CD4-positive, alpha-beta T cell (primary cell): ENCODE measurements around the gene ARSA. TPM values are rescaled to one million over a fixed set of nuclear protein-coding genes. Genes with fewer than 3 reads are reported as not detected.
A peak's percentile ranks its signal among the peaks of the same experiment; 100 is the strongest.

Experiments used
- ATAC-seq: fragments of 200-7000 bp; cut with Tn5 transposase; one replicate; pipeline ENCODE4 v1.10.0; 2022; ENCODE audit warnings: mild to moderate bottlenecking; ENCODE audit not compliant: poor library complexity
- CTCF ChIA-PET: fragments of 350-600 bp; sonication (Branson Sonifier 250); formaldehyde crosslinking; loops from one replicate; lab custom pipeline; 2021; ENCODE audit warnings: antibody characterized with exemption, inconsistent platforms; lab: Charles Lee
- POLR2A ChIA-PET: fragments of 350-600 bp; sonication (Branson Sonifier 250); formaldehyde crosslinking; loops from one replicate; lab custom pipeline; 2021; ENCODE audit warnings: antibody characterized with exemption, inconsistent platforms; lab: Charles Lee
- DNase-seq, 14 experiments: peaks; one replicate each; pipeline ENCODE4 v3.0.0-alpha.2; 2013 to 2020; ENCODE audit warnings: mixed read lengths in 2 of 14
- H3K27ac ChIP-seq, 2 donors: one replicate each; pipeline versions ENCODE4 v1.5.1 to v1.7.0; 2013; ENCODE audit warnings: low read length in 2 of 2, low read depth in 1 of 2, mild to moderate bottlenecking in 1 of 2
- H3K27me3 ChIP-seq, 2 experiments: 1 replicate in 1 of 2; 2 replicates in 1 of 2; pipeline versions ENCODE4 v1.6.1 to v1.7.0; 2013; ENCODE audit warnings: low read length in 2 of 2, control low read depth in 1 of 2, mild to moderate bottlenecking in 1 of 2, moderate library complexity in 1 of 2; ENCODE audit not compliant: insufficient read depth in 2 of 2, control insufficient read depth in 1 of 2
- H3K36me3 ChIP-seq: one replicate; pipeline ENCODE4 v1.6.1; 2013; ENCODE audit warnings: low read length, control low read depth; ENCODE audit not compliant: insufficient read depth
- H3K4me1 ChIP-seq: one replicate; pipeline ENCODE4 v1.6.1; 2013; ENCODE audit warnings: low read length, control low read depth; ENCODE audit not compliant: insufficient read depth
- H3K4me3 ChIP-seq: one replicate; pipeline ENCODE4 v1.5.1; 2013; ENCODE audit warnings: mild to moderate bottlenecking, low read length, moderate library complexity
- H3K9me3 ChIP-seq, 2 experiments: 1 replicate in 1 of 2; 2 replicates in 1 of 2; pipeline versions ENCODE4 v1.6.1 to v1.7.0; 2013; ENCODE audit warnings: low read length in 2 of 2, mild to moderate bottlenecking in 2 of 2, control low read depth in 1 of 2, moderate library complexity in 1 of 2; ENCODE audit not compliant: control insufficient read depth in 1 of 2, insufficient read depth in 1 of 2
- H3K27ac Mint-ChIP-seq: one replicate; pipeline ENCODE4 v1.8.0; 2020; ENCODE audit warnings: mixed read lengths
- H3K27me3 Mint-ChIP-seq: one replicate; pipeline ENCODE4 v1.8.0; 2021; ENCODE audit warnings: mixed read lengths
- H3K36me3 Mint-ChIP-seq: one replicate; pipeline ENCODE4 v1.8.0; 2021; ENCODE audit warnings: low read depth, mixed read lengths
- H3K4me1 Mint-ChIP-seq: one replicate; pipeline ENCODE4 v1.8.0; 2021; ENCODE audit warnings: low read depth, mixed read lengths
- H3K4me3 Mint-ChIP-seq: one replicate; pipeline ENCODE4 v1.8.0; 2020; ENCODE audit warnings: mild to moderate bottlenecking, mixed read lengths
- H3K9me3 Mint-ChIP-seq: one replicate; pipeline ENCODE4 v1.8.0; 2020; ENCODE audit warnings: mixed read lengths
- CTCF ChIP-seq: fragments of 200-600 bp; IDR thresholded peaks from one replicate; pipeline ENCODE4 v1.8.0; 2022; ENCODE audit warnings: antibody characterized with exemption, mild to moderate bottlenecking
- intact Hi-C, 2 experiments: fragments of 100-400 bp; cut with DNase I in 1 of 2; cut with micrococcal nuclease in 1 of 2; formaldehyde crosslinking; loops; one replicate each; pipeline versions ENCODE4 v1.15.1 to v1.9.0; 2023 to 2025; cut with DNase I, micrococcal nuclease
- total RNA-seq, 174 experiments: library from RNA in 2 of 174; stranded (reverse) in 2 of 174; gene quantifications; one replicate each; pipeline ENCODE4 v1.2.3 and lab custom pipeline; 2021 to 2026

ARSA gene
- total RNA-seq, 2 experiments from 2014 or later = 52.3 to 54.4 TPM

GRCh38 chr22:50612528-50613221, 15.3 kb downstream of the ARSA start:
- Histone ChIP-seq H3K27me3 (peaks cover 0 to 5% of the 10 kb centered on the region in 2 experiments), H3K27ac (no peak overlapping the region), H3K4me3 (no peak overlapping the region), H3K9me3 (no peaks in the 10 kb centered on the region), H3K36me3 (no peaks in the 10 kb centered on the region), H3K4me1 (peaks cover 4% of the 10 kb centered on the region)
- H3K4me3 Mint-ChIP-seq = no peak overlapping the region
- H3K36me3 Mint-ChIP-seq = no peaks in the 10 kb centered on the region
- no peaks in the 10 kb centered on the region for H3K9me3 Mint-ChIP-seq
- DNase-seq = peak in 2 of 14 experiments; percentile 22 to 24
- no peaks in the 10 kb centered on the region for H3K4me1 Mint-ChIP-seq
- ChIA-PET POLR2A (no interaction called here), CTCF (interaction anchor here (1.2 kb wide), 1 partner anchor 87 kb away, joined by 4 read pairs; the partner anchor contains the start of gene SCO2)
- intact Hi-C loops = loop anchor here in 1 of 2 experiments (10.0 kb wide), 1 partner anchor 338 kb away; the partner anchor contains the start of gene MAPK11
- ATAC-seq = peak; percentile 32
- TF ChIP-seq CTCF = no peak
- no peak overlapping the region for H3K27ac Mint-ChIP-seq
- H3K27me3 Mint-ChIP-seq = peaks cover 26% of the 10 kb centered on the region

GRCh38 chr22:50612168-50612527, 15.8 kb downstream of the ARSA start:
- no peaks in the 10 kb centered on the region for H3K9me3 ChIP-seq
- peaks cover 31% of the 10 kb centered on the region for H3K27me3 Mint-ChIP-seq
- no peak overlapping the region for H3K27ac Mint-ChIP-seq
- H3K27me3 ChIP-seq = peaks cover under 1 to 8% of the 10 kb centered on the region in 2 experiments
- ATAC-seq (no peak), DNase-seq (no peak)
- TF ChIP-seq CTCF = no peak
- no peak overlapping the region for H3K4me3 ChIP-seq
- no peaks in the 10 kb centered on the region for H3K36me3 ChIP-seq
- POLR2A ChIA-PET = no interaction called here
- no peaks in the 10 kb centered on the region for H3K36me3 Mint-ChIP-seq
- peaks cover 4% of the 10 kb centered on the region for H3K4me1 ChIP-seq
- no peak overlapping the region for H3K27ac ChIP-seq
- H3K9me3 Mint-ChIP-seq = no peaks in the 10 kb centered on the region
- intact Hi-C loops = loop anchor here in 1 of 2 experiments (10.0 kb wide), 1 partner anchor 337 kb away; the partner anchor contains the start of gene MAPK11
- H3K4me3 Mint-ChIP-seq = no peak overlapping the region
- no peaks in the 10 kb centered on the region for H3K4me1 Mint-ChIP-seq
- CTCF ChIA-PET = interaction anchor here (1.2 kb wide), 1 partner anchor 87 kb away, joined by 4 read pairs; the partner anchor contains the start of gene SCO2

- Mint-ChIP-seq H3K4me3 (no peak overlapping the region), H3K4me1 (no peaks in the 10 kb centered on the region), H3K36me3 (no peaks in the 10 kb centered on the region), H3K27ac (no peak overlapping the region), H3K27me3 (peaks cover 33% of the 10 kb centered on the region), H3K9me3 (no peaks in the 10 kb centered on the region)
- CTCF ChIA-PET = no interaction called here
- intact Hi-C loops = loop anchor here in 1 of 2 experiments (10.0 kb wide), 1 partner anchor 337 kb away; the partner anchor contains the start of gene MAPK11
- Histone ChIP-seq H3K36me3 (no peaks in the 10 kb centered on the region), H3K27ac (no peak overlapping the region), H3K4me1 (peaks cover 4% of the 10 kb centered on the region), H3K4me3 (no peak overlapping the region), H3K27me3 (peaks cover 7 to 13% of the 10 kb centered on the region in 2 experiments), H3K9me3 (no peaks in the 10 kb centered on the region)
- TF ChIP-seq CTCF = no peak
- no peak for DNase-seq
- no peak for ATAC-seq
- POLR2A ChIA-PET = no interaction called here
Observed at GRCh38 chr22:50611341-50612060, 16.5 kb downstream of the ARSA start.
